ENCODE measurements around the gene C1QTNF7.

C1QTNF7 gene

GRCh38 chr4:15458616-15459015, 30.8 kb downstream of the C1QTNF7 start:
- no peak for DNase-seq

GRCh38 chr4:15459706-15460105, 31.9 kb downstream of the C1QTNF7 start:
- DNase-seq, result peak; percentile 59

GRCh38 chr4:15466596-15466995, 38.8 kb downstream of the C1QTNF7 start:
- DNase-seq, result no peak

GRCh38 chr4:15469402-15470127, 41.7 kb downstream of the C1QTNF7 start, which contains the start of gene CC2D2A:
CC2D2A (plus strand) TSS chr4:15469882; CDS start chr4:15475933, 6,051 bp downstream.
- DNase-seq, result peak; percentile 31

- DNase-seq, result no peak
Observed at GRCh38 chr4:15470128-15470475, 42.3 kb downstream of the C1QTNF7 start.

- DNase-seq, result no peak
Observed at GRCh38 chr4:15476396-15476795, 48.6 kb downstream of the C1QTNF7 start.

- DNase-seq, result no peak
Observed at GRCh38 chr4:15478724-15479088, 50.9 kb downstream of the C1QTNF7 start.

- DNase-seq, result peak; percentile 86
Observed at GRCh38 chr4:15479089-15479912, 51.5 kb downstream of the C1QTNF7 start.

GRCh38 chr4:15479913-15480185, 52.0 kb downstream of the C1QTNF7 start:
- peak; percentile 53 for DNase-seq

- DNase-seq, result no peak
Observed at GRCh38 chr4:15481961-15482745, 54.3 kb downstream of the C1QTNF7 start.

GRCh38 chr4:15482842-15483241, 55.0 kb downstream of the C1QTNF7 start:
- peak; percentile 57 for DNase-seq

GRCh38 chr4:15488136-15488535, 60.3 kb downstream of the C1QTNF7 start:
- no peak for DNase-seq

- peak; percentile 60 for DNase-seq
Observed at GRCh38 chr4:15488658-15489470, 61.0 kb downstream of the C1QTNF7 start.

- DNase-seq, result no peak
Observed at GRCh38 chr4:15489551-15489950, 61.7 kb downstream of the C1QTNF7 start.

GRCh38 chr4:15493411-15493810, 65.6 kb downstream of the C1QTNF7 start:
- no peak for DNase-seq

GRCh38 chr4:15495621-15496020, 67.8 kb downstream of the C1QTNF7 start:
- peak; percentile 6 for DNase-seq
